ENCODE results near the gene CDC42SE2.
A peak's percentile ranks its signal among the peaks of the same experiment; 100 is the strongest.
"Not testable (repeated sequence)": the region's sequence is repeated elsewhere in the genome, so short reads cannot be mapped to it uniquely, and the experiment has no call there.

The CDC42SE2 gene

DNA sequence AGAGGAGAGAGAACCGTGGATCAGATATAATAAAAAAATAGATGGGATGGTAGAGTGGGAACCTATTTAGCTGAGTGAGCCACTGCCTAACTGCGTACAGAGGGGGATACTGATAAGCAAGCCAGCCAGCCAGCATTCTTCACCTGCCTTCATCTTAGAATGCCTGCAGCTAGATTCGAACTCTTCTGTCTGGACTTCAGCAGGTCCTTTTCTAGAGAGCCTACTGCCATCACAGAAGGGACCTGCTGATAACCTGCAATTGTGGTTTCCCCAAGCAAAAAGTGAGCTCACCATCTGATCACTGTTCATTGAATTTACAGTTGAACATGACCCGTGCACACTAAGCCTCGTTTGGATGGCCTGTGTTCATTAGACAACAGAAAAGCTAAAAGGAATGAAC lies 109.4 kb downstream of the CDC42SE2 start:
- DNase-seq: no peak

DNA sequence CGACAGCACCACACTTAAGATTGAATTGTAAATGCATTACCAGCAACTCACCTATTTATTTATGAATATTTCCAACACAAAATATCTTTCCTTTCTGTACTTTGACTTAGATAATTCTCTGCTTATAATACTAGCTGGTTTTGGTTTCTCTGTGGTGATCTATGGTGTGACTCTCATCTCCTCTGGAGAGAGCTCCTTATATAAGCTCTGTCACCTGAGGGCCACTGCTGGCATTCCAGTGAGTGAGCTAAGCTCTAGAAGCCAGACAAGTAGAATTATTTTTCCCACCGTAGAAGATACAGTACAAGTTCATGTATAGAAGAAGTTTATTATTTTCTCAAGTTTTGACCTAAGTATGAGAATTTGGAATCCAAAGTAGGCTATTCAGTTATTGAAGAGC lies 111.5 kb downstream of the CDC42SE2 start:
- DNase-seq: no peak

DNA sequence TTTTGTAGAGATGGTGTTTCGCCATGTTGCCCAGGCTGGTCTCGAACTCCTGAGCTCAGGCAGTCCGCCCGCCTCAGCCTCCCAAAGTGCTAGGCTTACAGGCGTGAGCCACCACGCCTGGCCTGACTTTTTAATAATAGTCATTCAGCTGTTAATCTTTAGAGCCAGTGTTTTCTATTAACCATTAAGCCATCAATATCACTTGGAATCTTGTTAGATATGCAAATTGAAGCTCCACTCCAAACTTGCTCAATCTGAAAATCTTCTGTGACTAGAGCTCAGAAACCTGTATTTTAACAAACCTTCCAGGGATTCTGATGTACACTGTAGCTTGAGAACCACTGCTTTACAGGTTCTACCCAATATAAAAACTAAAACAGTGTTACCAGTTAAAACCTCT lies 113.5 kb downstream of the CDC42SE2 start:
- DNase-seq: no peak

DNA sequence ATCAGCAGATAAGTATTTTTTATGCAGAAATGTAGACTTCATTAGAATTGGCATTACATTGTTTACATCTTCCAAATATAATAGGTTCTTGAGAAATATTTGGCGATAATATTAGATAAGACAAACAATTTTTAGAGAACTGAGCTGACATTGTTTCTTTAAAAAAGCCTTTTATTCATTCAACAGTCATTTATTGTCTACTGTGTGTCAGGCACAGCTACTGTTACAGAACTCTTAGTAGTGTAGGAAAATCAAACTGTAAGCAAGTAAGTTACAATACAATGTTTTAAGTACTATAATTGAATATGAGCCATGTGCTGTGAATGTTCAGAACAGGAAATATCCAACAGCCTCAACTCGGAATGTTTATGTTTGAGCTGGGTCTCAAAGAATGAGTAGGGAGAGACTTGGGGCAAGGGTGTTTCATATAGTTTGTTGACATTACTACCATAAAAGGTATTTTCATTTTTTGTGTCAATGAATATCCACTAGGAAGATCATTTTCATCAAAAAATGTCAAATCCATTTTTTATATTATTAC lies 114.0 kb downstream of the CDC42SE2 start:
- DNase-seq: peak; percentile 52

DNA sequence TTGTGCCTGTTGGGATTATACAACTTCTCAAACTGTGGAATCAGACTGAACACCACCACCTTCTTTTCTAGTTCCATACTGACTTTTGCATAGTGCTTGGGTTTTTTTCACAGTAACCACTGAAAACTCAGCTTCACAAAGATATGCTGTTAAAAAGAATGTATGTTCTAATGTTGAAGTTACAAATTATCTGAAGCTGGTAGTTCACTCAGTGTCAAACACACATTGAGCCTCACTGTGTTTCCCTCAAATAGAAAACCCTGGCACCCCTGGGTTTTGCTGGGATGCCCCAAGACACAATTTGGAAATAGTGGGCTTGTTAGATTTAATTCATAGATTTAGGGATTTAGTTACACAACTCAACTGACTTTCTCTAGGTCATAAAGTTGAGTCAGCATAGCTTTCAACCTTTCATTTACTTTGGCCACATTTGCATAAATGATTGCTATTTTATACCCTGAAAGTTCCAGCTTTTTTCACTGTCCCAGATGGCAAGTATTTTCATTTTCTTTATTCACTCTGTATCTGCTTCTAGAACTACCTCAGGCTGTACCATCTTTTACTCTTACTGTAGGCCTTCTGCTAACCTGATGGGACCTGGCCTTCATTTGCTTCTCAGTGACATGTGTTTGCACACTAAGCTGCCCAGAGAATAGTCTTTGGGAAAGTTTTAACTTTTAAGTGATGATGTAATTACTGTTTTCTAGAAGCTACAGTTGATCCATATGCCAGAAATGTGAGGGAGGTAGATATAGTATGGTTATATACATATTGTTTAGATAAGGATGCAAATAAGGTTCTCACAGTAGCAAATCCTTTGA lies 115.1 kb downstream of the CDC42SE2 start:
- no peak for DNase-seq

DNA sequence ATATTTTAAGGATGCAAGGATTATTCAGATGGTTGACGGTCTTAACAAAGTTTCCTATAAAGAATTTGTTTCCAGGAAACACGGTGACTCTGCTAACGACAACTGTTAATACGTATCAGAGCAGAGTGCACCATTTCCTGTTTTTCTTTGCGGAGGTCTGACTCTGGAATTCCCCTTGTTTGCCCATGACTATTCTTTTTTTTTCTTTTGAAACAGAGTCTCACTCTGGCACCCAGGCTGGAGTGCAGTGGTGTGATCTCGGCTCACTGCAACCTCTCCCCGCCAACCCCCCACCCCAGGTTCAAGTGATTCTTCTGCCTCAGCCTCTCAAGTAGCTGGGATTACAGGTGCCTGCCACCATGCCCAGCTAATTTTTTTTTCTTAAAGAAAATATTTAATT lies 115.9 kb downstream of the CDC42SE2 start:
- DNase-seq: peak; percentile 60

DNA sequence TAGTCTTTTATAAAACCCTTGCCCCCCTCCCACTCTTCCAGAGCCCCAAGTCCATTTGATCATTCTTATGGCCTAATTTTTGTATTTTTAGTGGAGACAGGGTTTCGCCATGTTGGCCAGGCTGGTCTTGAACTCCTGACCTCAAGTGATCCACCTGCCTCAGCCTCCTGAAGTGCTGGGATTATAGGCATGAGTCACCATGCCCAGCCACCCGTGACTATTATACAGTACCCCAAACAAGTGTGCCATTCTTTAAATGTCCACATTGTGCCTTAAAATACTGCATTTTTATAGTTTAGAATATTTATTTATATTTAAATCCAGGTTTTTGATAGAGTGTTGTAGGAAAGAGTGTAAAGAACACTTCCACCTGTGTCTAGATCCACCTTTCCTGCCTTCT lies 116.4 kb downstream of the CDC42SE2 start:
- DNase-seq: not testable (repeated sequence)

DNA sequence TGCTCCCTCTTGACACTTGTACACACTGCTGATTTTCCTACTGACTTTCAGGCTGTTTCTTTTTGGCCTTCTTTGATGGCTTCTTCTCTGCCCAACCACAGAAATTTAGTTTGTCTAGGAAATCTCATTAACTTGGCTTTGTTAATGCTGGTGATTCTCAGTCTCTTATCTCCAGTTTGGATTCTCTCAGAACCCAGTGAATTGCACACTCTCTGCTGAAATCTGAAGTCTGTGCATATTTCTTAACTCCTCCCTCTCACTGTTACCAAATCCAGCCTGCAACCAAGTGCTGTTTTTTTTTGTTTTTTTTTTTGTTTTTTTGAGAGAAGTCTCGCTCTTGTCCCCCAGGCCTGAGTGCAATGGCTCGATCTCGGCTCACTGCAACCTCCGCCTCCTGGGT lies 117.2 kb downstream of the CDC42SE2 start:
- no peak for DNase-seq

DNA sequence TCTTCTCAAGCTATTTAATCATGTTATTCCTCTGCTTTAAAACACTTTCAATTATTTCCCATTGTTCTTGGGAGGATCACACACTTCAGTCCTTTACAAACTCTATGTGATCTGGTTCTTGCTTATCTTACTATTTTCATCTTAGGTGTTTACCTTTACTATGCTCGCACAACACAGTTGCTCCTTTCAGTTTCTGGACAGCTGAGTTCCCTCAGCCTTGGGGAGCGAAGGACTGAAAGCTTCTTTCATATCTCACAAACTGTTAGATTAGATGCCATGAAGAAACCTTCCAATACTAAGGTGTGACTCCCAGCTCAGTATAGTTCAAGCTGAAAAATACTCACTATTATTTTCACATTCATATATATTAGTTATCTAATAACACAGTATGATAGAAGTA lies 117.9 kb downstream of the CDC42SE2 start:
- DNase-seq: no peak

DNA sequence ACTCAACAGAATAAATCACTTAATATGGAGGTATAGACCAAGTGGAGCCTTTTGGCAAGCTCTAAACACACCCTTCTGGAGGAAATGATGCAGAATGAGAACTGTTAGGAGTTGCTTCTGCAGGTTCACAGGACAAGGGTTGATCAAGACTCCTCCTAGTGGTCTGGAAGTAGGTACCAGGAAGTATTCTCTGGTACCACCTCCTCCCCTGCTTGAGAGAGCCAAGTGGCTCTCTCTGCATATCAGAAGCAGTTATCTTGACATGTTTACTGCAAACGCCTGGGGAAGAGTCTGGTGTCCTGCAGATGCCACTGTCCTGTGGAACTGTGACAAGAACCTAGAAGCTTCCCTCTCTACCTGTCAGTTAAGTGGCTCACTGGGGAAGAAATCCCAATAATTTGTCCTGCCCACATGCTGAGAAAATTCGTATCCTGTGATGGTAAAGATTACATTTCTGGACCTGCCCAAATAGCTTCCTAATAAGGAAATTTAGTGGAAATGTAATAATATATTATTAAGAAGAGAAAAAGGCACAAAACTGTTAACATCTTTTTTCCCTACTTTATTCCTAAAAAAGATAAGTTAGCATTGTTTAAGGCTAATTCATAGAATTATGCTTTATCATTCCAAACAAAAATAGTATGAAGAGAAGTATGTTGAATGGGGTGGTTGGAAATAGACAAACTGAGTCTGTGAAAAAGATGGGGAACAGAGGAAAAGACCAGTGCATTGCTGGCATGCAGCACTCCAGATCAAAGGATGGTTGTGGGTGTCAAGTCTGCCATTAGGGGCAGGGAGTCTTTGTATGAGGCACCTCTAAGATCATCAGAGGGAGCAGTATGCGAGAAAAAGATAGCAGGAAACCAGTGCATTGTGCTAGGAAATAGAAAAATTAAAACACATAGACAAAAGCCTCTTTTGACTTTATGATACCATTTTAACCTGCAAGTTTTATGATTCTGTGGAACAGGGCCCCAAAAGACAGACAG lies 118.8 kb downstream of the CDC42SE2 start:
- peak; percentile 65 for DNase-seq

DNA sequence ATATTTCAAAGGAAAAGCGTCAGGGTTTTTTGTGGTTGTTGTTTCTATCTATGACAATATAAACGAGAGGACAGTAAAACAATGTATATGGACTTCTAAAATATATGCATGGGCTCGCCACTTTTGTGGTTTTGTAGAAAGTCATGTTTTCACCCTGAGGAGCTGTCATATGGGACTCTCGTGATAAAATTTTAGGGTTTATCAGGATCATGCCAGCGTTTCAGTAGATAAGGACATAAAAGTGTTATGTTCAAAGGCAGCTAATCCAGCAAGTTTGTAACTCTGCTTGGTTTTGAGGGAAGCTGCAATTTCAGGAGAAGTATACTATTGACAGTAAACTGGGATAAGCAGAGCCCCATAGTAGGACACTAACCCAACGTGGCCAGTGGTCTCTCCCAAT lies 120.3 kb downstream of the CDC42SE2 start:
- no peak for DNase-seq

DNA sequence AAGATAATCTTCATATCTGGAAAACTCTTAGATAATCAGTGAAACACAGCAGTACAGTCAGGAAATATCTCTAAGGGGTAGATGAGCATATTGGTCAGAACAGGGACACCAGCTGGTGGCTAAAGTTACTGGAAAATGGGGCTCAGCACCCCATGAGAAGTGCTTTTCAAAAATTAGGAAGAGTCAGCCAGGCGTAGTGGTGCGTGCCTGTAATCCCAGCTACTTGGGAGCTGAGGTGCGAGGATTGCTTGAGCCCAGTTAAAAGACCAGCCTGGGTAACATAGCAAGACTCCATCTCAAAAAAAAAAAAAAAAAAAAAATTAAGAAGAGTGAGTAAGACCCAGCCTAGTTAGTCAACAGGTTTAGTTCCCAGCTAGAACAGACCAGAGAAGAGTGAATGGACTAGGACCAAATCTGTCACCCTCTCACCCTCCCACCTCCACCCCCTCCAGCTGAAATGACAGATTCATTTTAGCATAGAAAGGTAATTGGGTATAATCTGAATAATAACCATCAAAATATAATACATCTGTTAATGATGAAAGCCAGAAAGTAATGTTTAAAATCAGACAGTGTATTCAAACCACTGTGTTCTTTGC lies 120.9 kb downstream of the CDC42SE2 start:
- DNase-seq: no peak

DNA sequence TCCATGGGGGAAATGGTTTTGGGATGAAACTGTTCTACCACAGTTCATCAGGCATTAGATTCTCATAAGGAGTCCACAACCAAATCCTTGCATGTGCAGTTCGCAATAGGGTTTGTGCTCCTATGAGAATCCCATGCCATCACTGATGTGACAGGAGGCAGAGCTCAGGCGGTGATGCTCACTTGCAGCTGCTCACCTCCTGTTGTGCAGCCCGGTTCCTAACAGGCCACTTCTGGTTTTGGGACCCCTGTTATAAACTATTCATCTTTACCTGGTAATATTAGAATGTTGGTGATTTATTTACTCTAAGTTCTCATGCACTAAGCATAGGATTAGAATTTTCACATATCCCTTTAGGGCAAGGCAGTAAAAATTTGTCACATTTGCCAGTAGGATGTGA lies 122.3 kb downstream of the CDC42SE2 start:
- DNase-seq: no peak

DNA sequence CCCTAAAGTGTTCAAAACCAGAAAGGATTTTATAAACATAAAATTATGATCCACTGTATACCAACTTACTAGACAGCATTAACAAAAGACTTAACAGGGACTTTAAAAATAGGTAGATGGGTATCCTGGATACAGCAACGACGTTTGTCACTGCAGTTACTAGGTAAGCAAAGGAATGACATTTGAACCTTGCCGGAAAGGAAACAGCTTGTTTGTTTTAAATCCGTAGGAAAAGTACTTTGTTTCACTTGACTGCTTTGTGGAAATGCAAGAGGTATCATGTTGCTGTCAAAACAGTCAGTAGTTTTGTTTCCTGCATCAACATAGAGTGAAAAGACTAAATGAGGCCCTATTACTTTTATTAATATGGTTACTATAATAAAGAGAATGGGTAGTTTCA lies 122.9 kb downstream of the CDC42SE2 start:
- no peak for DNase-seq

DNA sequence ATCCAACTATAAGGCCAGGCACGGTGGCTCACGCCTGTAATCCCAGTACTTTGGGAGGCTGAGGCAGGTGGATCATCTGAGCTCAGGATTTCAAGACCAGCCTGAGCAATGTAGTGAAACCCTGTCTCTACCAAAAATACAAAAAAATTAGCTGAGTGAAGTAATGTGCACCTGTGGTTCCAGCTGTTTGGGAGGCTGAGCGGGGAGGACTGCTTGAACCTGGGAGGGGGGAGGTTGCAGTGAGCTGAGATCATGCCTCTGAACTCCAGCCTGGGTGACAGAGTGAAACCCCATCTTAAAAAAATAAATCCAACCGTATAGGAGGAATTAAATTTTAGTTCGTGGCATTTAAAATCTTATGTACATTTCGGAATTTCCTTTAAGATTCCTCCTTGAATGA lies 123.4 kb downstream of the CDC42SE2 start:
- DNase-seq: no peak

DNA sequence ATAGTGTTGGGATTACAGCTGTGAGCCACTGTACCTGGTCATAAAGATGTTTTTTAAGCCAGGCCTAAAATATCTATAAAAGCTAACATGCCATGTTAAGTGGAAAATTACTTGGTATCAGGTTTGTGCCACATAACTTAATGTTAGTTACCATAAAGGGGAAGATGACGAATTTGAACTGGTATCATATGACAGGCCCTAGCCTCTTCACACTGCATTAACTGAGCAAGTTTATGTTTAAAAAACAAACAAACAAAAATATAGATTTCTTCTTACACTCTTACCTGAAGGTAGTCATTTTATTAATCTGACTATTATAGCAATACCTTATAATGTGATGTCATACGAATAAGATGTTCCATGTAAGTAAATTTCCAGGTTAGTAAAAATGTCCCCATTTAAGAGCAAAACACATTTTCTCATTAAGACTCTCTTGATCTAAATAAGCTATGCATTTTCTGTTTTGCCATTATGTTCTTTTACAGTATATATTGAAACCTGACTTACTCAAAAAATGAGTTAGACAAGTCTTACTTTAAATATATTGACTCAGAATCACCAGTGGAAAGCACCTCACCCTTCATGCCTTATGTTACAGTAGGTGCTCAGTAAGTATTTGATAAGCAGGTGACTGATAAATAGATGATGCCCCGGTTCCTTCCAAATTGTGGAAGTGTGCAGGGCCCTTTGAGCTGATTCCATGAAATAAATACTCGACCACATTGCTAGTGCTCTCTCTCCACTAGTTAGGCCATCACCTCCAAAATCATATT lies 125.4 kb downstream of the CDC42SE2 start:
- no peak for DNase-seq

DNA sequence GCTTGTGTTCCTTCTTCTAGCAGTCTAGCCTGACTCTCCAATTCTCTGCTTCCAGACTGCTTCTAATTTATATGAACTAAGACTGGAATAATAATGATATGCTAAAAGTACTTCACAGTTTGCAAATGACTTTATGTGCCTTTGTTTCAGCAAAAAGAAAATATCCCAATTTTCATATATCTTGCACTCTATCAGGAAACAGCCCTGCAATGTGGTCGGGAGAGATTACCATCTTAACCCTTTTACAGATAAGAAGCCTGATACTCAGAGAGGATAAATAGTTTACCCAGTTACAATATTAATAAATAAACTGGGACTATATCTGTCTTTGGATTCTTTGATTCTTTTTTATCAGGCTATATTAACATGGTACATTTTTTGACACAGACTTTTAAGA lies 126.0 kb downstream of the CDC42SE2 start:
- no peak for DNase-seq

DNA sequence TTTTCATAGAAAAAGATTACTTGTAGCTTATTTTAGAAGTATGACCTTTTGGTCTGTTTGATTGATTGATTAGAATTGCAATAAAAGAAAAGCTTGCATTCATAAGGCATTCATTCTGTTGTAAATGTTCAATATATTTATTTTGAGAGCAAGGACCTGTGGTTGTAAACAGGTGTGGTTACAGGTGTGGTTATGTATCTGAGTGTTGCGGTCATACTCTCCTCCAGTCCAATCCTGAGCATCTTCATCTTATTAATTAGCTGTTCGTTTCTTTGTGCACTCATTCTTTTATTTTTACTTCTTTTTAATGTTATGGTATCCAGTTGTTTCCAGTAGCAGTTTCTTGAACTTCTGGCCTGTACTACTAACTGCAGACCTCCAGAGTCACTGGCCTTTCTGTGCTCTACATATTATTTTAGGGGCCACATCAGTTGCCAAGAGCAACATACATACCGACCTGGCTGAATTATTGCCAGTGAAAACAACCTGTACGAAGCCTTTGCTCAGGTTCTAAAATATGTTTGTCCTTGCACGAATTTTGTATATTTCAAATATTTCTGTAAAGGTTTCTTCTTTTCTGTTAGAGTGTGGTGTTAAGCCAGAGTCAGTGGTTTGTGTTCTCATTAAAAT lies 128.7 kb downstream of the CDC42SE2 start:
- DNase-seq: no peak

DNA sequence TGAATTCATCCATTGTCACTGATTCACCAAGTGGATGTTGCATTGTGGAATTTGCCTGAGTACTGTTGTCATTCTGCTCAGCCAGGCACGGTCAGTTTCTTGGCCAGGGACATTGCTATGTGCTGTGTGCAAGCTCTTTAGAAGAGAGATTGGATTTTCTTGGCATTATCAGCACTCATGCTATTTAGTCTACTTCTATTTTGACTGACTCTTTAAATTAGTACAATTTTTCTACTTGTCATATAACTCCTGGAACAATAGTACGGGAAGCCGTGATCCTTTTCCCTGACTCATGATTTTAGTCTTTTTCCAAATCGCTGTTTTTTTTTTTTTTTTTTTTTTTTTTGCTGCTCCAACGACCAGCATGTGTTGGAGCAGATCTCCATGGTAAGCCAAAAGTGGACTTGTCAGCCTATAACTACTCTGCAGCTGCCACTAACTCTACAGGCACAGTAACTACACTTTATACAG lies 129.7 kb downstream of the CDC42SE2 start:
- DNase-seq: no peak

DNA sequence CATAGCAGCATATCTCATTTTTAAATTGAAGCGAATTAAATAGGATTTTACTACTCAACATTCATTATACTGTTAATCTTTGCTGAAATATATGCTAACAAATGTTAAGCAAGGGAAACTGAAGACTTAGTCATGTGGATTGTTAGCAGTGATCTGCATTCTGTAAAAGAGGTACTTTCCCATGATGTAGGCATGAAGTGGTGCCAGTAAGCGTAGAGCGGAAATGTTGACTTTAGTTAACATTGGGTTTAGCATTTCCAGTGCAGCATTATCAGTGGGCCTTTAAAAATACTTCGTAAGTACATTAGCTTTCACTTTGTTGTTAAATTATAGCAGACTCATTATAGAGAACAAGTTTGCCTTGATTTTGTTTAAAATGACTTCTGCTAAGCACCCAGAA lies 130.3 kb downstream of the CDC42SE2 start:
- no peak for DNase-seq

DNA sequence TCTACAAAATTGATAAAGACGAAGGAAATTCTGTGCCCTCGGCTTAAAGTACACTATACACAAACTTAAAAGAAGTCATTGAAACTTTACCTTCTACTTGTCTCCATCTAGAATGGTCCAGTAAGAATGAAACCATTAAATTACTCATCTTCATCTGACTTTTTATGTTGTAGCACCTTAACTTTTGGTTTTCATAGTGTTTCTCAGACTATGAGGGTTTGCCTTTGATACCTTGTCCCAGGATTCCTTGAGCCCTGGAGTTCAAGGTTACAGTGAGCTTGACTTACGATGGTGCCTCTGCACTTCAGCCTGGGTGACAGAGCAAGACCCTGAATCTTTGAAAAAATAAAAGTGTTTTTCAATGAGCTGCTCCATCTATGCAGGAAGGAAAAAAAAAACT lies 132.2 kb downstream of the CDC42SE2 start:
- DNase-seq: no peak
